Smooth muscle cell (in vitro differentiated cells): Measurements from ENCODE around the gene LAT. TPM values are rescaled to one million over a fixed set of nuclear protein-coding genes. Genes with fewer than 3 reads are reported as not detected.

ENCODE experiments used
- DNase-seq: peaks from one replicate; lab custom pipeline; 2025; ENCODE audit not compliant: unreplicated experiment; lab: John Stamatoyannopoulos, UW
- H2AFZ ChIP-seq: fragments of 200-600 bp; sonication (generic); 2 replicates; pipeline ENCODE4 v1.6.0; 2016; ENCODE audit warnings: antibody characterized with exemption, low read depth, mild to moderate bottlenecking
- H3F3A ChIP-seq: fragments of 200-600 bp; sonication (generic); 2 replicates; pipeline ENCODE4 v1.6.0; 2017; ENCODE audit warnings: antibody characterized with exemption, low read depth
- H3K27ac ChIP-seq: fragments of 200-600 bp; sonication (generic); 2 replicates; pipeline ENCODE4 v1.5.1; 2016; ENCODE audit warnings: low read depth, mild to moderate bottlenecking
- H3K27me3 ChIP-seq: fragments of 200-600 bp; sonication (generic); 2 replicates; pipeline ENCODE4 v1.6.1; 2016; ENCODE audit warnings: low read depth, mild to moderate bottlenecking
- H3K36me3 ChIP-seq: fragments of 200-600 bp; sonication (generic); 2 replicates; pipeline ENCODE4 v1.5.1; 2016; ENCODE audit warnings: low read depth
- H3K4me1 ChIP-seq: fragments of 200-600 bp; sonication (generic); 2 replicates; pipeline ENCODE4 v1.5.1; 2016; ENCODE audit warnings: low read depth
- H3K4me2 ChIP-seq: fragments of 200-600 bp; sonication (generic); 2 replicates; pipeline ENCODE4 v1.6.0; 2016; ENCODE audit warnings: mild to moderate bottlenecking
- H3K4me3 ChIP-seq: fragments of 200-600 bp; sonication (generic); 2 replicates; pipeline ENCODE4 v1.5.1; 2016; ENCODE audit warnings: mild to moderate bottlenecking
- H3K79me2 ChIP-seq: fragments of 200-600 bp; sonication (generic); 2 replicates; pipeline ENCODE4 v1.6.0; 2016; ENCODE audit warnings: low read depth, mild to moderate bottlenecking
- H3K9ac ChIP-seq: fragments of 200-600 bp; sonication (generic); 2 replicates; pipeline ENCODE4 v1.6.0; 2016; ENCODE audit warnings: low read depth
- H3K9me3 ChIP-seq: fragments of 200-600 bp; sonication (generic); replicated peaks from 2 replicates; pipeline ENCODE4 v1.5.1; 2016; ENCODE audit warnings: low read depth
- H4K20me1 ChIP-seq: fragments of 200-600 bp; sonication (generic); 2 replicates; pipeline ENCODE4 v1.6.0; 2016; ENCODE audit warnings: low read depth
- WGBS: methylation state at CpG from one replicate; pipeline ENCODE4 v1.1.7; 2016; ENCODE audit warnings: low lambda C conversion rate; 5-methylcytosine and 5-hydroxymethylcytosine counted together
- polyA plus RNA-seq: library from polyadenylated mRNA; unstranded; fragments of >200 nt; fragmentation: Nextera tagmentation; extraction: Ambion mirVana; gene quantifications from 2 replicates; pipeline ENCODE4 v1.2.1, GENCODE V29; 2016
- total RNA-seq: library from RNA; depleted of rRNA; stranded (reverse); fragments of >200 nt; gene quantifications from 2 replicates; pipeline ENCODE4 v1.2.3, GENCODE V29; 2014
- TF ChIP-seq, protein P1 (sequence below): fragments of 200-600 bp; sonication (generic); IDR thresholded peaks from 2 replicates; pipeline ENCODE4 v1.5.1; 2017; ENCODE audit warnings: borderline replicate concordance, mild to moderate bottlenecking, antibody characterized with exemption; ENCODE audit not compliant: insufficient read depth, poor library complexity, severe bottlenecking

The LAT gene
- total and polyA plus RNA-seq, 2 experiments from 2014 or later, result 3.5 to 8.2 TPM

DNA sequence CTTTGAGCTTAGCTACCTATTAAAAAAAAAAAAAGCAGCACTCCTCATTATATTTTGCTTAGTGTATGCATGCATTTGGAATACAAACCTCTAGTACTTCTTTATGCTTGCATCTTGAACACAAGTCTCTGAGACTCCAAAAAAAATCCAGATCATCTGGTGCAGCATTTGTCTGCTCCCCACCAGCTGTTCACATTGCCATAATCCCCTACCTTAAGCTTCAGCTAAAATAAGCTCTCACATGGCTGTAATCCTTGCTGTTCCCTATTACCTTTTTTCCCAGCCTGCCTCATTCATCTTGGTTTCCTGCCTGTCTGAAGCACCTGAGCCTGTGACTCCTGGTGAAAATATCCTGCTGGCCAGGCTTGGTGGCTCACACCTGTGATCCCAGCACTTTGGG is 41.6 kb upstream of the LAT start:
- H3K4me1 ChIP-seq, result no peaks in the 10 kb centered on the region
- TF ChIP-seq, protein P1, sequence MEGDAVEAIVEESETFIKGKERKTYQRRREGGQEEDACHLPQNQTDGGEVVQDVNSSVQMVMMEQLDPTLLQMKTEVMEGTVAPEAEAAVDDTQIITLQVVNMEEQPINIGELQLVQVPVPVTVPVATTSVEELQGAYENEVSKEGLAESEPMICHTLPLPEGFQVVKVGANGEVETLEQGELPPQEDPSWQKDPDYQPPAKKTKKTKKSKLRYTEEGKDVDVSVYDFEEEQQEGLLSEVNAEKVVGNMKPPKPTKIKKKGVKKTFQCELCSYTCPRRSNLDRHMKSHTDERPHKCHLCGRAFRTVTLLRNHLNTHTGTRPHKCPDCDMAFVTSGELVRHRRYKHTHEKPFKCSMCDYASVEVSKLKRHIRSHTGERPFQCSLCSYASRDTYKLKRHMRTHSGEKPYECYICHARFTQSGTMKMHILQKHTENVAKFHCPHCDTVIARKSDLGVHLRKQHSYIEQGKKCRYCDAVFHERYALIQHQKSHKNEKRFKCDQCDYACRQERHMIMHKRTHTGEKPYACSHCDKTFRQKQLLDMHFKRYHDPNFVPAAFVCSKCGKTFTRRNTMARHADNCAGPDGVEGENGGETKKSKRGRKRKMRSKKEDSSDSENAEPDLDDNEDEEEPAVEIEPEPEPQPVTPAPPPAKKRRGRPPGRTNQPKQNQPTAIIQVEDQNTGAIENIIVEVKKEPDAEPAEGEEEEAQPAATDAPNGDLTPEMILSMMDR, result no peak
- H3K4me3 ChIP-seq, result no peak overlapping the region
- H4K20me1 ChIP-seq, result no peaks in the 10 kb centered on the region
- H3K36me3 ChIP-seq, result no peaks in the 10 kb centered on the region
- H2AFZ ChIP-seq, result no peak overlapping the region
- no peak overlapping the region for H3K27ac ChIP-seq
- H3F3A ChIP-seq, result no peaks in the 10 kb centered on the region
- H3K9me3 ChIP-seq, result no peaks in the 10 kb centered on the region
- H3K9ac ChIP-seq, result no peak overlapping the region
- H3K79me2 ChIP-seq, result no peaks in the 10 kb centered on the region
- DNase-seq, result no peak
- H3K4me2 ChIP-seq, result no peak overlapping the region
- H3K27me3 ChIP-seq, result no peaks in the 10 kb centered on the region

DNA sequence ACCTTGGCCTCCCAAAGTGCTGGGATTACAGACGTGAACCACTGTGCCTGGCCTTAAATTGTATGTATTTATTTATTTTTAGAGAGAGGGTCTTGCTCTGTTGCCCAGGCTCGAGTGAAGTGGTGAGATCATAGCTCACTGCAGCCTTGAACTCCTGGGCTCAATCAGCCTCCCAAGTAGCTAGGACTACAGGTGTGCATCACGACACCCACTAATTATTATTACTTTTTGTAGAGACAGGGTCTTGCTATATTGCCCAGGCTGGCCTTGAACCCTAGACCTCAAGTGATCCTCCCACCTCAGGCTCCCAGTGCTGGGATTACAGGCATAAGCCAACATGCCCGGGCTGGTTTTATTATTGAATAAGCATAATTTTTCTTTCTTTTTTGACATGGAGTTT is 38.2 kb upstream of the LAT start:
- Histone ChIP-seq H3K27ac (no peak overlapping the region), H3K4me2 (no peak overlapping the region), H3K36me3 (no peaks in the 10 kb centered on the region), H3K9me3 (no peaks in the 10 kb centered on the region), H4K20me1 (no peaks in the 10 kb centered on the region), H3K4me3 (no peak overlapping the region), H3K4me1 (no peaks in the 10 kb centered on the region), H3K9ac (no peak overlapping the region), H3K79me2 (peaks cover 6% of the 10 kb centered on the region), H2AFZ (no peak overlapping the region), H3F3A (no peaks in the 10 kb centered on the region), H3K27me3 (no peaks in the 10 kb centered on the region)
- WGBS, result 89% methylated on average over 4 of the region's 4 CpGs
- TF ChIP-seq, protein P1, result no peak
- no peak for DNase-seq

DNA sequence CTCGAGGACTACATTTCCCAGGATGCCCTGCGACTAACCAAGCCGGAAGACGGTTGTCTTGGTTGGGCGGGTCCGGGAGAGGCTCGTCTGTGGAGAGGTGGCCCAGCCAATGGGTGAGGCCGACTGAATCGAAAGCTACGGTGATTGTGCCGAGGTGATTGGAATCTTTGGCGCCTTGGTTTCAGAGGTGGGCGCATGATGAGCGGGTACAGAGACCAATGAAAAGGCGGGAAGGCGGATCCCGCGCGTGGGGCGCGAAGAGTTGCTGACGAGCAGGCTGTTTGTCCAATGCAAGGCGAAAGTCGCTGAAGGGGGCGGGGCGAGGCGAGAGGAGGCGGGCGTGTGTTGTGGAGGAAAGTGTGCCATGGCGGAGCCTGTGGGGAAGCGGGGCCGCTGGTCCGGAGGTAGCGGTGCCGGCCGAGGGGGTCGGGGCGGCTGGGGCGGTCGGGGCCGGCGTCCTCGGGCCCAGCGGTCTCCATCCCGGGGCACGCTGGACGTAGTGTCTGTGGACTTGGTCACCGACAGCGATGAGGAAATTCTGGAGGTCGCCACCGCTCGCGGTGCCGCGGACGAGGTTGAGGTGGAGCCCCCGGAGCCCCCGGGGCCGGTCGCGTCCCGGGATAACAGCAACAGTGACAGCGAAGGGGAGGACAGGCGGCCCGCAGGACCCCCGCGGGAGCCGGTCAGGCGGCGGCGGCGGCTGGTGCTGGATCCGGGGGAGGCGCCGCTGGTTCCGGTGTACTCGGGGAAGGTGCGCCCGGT is 34.0 kb upstream of the LAT start, which contains the start of gene NFATC2IP:
TSS of gene NFATC2IP (plus strand) at position 290 of the 762 bp plus-strand sequence. CDS start at position 365, 75 bp downstream.
- Histone ChIP-seq H3K4me1 (no peaks in the 10 kb centered on the region), H3K27ac (peak within 1 kb of the TSS; percentile 7), H2AFZ (peak within 1 kb of the TSS; percentile 96), H3K4me3 (peak within 1 kb of the TSS; percentile 93), H3K27me3 (no peaks in the 10 kb centered on the region), H3K79me2 (peaks cover 17% of the 10 kb centered on the region), H3K9me3 (no peaks in the 10 kb centered on the region), H4K20me1 (no peaks in the 10 kb centered on the region), H3F3A (no peaks in the 10 kb centered on the region), H3K36me3 (no peaks in the 10 kb centered on the region), H3K9ac (peak within 1 kb of the TSS; percentile 82), H3K4me2 (peak within 1 kb of the TSS; percentile 90)
- TF ChIP-seq, protein P1, result no peak
- DNase-seq, result peak; percentile 97
- WGBS, result under 1% methylated on average over 59 of the region's 79 CpGs
